ENCODE measurements around the gene CCDC85C.

The CCDC85C gene

DNA sequence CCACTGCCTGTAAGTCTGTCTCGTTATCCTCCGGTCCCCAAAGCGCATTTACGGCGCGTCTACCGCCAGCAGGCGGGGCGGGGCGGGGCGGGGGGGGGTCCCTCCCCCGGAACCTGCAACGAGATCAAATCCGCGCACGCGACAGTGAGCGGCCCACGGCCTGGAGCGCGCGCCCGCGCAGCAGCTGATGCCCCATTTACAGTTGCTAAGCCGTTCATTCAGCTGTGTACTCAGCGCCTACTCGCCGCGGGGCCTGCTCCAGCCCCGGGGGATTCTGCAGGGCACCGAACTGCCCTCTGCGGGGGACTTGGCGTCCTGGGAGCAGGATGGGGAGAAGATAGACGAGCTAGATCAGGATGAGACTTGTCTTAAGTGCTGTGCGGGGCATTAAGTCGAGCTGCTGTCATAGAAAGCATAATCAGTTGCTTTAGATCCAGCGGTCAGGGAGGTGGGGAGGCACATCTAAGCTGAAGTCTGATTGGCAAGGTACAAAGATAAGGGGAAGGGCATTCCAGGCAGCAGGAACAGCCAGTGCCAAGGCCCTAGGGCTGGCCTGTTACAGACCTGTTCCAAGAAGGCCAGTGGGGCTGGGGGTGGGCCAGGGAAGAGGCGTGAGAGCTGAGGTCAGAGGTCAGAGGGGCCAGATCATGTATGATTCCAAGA is 1.4 kb upstream of the CCDC85C start:
- DNase-seq, result peak; percentile 43 to 53
- TF ChIP-seq GATA1 (IDR thresholded peaks at IDR 0.05; ENCODE audit: low read depth, low read length) (no peak), POLR2A (IDR thresholded peaks at IDR 0.05; ENCODE audit: low read length) (no peak)

- no peak for TF ChIP-seq GATA1 (IDR thresholded peaks at IDR 0.05; ENCODE audit: low read depth, low read length)
- TF ChIP-seq POLR2A (IDR thresholded peaks at IDR 0.05; ENCODE audit: low read length), result no peak
- peak in 1 of 2 experiments; percentile 35 for DNase-seq
These were observed 825 bp upstream of the CCDC85C start for GRCh38 chr14:99604766-99605298.

DNA sequence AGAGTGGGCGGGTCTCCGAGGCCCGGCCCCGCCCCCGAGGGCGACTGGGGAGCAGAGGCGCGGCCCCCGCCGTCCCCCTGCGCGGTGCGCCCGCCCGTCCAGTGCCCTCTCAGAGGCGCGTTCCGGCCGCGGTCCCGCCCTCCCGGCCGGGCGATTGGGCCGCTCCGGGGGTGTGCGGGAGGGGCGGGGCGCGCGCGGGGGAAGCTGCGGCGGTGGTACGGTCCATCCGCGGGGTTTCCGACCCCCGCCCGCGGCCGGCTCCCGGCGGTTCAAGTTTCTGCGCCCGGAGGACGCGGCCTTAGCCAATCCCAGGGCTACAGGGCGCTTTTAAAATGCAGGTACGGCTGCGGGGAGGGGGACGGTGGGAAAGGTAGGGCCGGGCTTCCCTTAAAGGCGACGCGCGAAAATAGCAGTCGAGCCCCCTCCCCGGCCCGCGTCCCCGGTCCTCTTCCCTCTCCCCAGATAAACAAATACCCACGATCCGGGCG is 315 bp upstream of the CCDC85C start:
- DNase-seq, result peak; percentile 86 to 89
- TF ChIP-seq GATA1 (IDR thresholded peaks at IDR 0.05; ENCODE audit: low read depth, low read length), result no peak
- TF ChIP-seq POLR2A (IDR thresholded peaks at IDR 0.05; ENCODE audit: low read length), result no peak

- TF ChIP-seq GATA1 (IDR thresholded peaks at IDR 0.05; ENCODE audit: low read depth, low read length), result no peak
- no peak for TF ChIP-seq POLR2A (IDR thresholded peaks at IDR 0.05; ENCODE audit: low read length)
- no peak for DNase-seq
These were observed 1.1 kb downstream of the CCDC85C start for GRCh38 chr14:99602788-99603415.

DNA sequence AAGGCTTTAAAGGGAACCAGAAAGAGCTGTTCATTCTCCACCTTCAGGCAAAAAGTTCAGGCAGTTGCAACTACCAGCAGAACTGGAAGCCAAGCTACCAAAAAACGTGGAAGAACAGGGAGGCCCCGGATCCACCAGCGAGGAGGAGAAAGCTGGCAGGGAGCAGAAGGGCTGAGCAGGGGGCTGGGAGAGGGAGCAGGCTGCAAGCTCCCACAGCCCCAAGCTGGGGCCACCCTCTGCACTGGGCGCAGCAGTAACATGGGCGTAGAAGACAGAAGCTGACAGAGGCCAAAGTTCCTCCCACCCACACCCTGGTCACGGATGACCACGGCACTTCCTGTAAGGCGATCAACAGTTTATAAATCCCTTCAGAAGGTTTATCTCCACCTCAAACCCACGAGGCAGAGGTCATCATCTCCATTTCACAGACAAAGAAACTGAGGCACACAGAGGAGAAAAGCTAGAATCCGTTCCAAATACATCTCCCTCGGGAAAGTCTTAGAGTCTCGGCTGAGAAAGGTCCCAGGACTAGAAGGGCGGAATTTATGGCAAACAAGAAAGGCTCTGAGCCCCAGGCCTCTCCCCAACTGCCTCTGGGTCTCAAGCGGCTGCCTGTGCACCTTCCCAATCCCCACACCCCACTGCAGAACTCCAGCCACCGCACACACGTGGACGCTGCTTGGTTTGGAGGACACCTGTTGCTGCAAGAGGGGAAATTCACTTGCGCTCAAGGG is 1.8 kb downstream of the CCDC85C start:
- TF ChIP-seq GATA1 (IDR thresholded peaks at IDR 0.05; ENCODE audit: low read depth, low read length) (no peak), POLR2A (IDR thresholded peaks at IDR 0.05; ENCODE audit: low read length) (no peak)
- no peak for DNase-seq

DNA sequence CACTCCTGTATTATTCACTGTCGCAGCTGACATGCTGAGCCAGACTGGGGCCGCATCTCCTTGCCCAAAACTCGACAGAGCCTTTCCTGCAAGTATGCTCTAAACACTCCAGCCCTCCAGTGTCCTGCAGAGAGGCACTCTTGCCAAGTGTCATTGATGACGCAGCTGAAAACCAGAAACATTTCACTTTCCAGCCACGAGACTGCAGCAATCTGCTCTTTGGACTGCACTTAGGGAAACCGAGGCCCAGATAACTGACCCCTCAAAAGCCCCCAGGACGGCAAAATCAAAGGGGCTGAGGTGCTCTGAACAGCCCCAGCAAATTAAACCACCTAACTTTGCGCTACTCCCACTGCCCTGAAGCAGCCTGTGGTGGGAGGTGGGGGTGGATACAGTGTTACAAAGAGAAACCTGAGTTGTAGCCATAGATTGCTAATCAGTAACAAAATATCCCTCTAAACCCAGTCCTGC is 2.6 kb downstream of the CCDC85C start:
- DNase-seq, result no peak
- TF ChIP-seq GATA1 (IDR thresholded peaks at IDR 0.05; ENCODE audit: low read depth, low read length) (no peak), POLR2A (IDR thresholded peaks at IDR 0.05; ENCODE audit: low read length) (no peak)

DNA sequence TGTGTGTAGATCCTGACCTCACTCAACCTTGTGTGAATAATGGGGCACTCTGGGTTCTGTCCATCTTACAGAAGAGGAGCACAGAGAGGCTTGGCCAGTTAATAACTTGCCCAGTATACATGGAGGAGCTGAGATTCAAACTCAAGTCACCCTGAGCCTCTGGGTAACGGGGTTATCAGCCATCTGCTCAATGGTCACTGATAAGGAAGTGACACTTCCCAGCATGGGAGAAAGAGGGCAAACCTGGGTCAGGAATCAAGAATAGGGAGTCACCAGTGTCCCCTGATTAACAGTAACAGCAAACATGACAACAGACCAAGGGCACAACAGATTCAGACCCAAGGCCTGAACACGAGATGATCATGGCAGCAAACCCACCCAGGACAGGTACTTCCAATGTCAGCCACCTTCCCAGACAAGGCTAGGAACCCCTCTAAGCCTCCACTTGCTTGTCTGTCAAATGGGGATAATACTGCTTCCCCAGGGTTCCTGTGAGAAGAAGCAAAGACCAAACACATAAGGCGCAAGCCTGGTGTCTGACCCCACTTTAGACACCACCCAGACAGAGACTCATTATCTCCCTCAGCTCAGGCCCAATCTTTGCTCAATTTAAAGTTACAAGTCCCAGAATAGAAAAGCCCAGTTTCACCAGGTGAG is 3.6 kb downstream of the CCDC85C start:
- DNase-seq, result no peak
- no peak for TF ChIP-seq POLR2A (IDR thresholded peaks at IDR 0.05; ENCODE audit: low read length)
- TF ChIP-seq GATA1 (IDR thresholded peaks at IDR 0.05; ENCODE audit: low read depth, low read length), result no peak

DNA sequence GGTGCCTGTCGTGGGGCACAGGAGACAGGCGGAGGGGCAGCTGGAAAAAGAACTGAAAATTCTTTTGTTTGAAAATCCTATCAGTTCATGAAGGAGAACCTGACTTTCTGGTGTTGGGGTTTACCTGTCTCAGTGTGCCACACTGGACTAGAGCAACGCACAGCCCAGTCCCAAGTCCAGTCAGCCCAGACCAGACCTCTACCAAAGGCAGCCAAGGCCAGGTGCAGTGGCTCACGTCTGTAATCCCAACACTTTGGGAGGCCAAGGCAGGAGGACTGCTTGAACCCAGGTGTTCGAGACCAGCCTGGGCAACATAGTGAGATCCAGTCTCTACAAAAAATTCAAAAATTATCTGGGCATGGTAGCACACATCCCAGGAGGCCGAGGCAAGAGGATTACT is 4.6 kb downstream of the CCDC85C start:
- TF ChIP-seq POLR2A (IDR thresholded peaks at IDR 0.05; ENCODE audit: low read length) (no peak), GATA1 (IDR thresholded peaks at IDR 0.05; ENCODE audit: low read depth, low read length) (no peak)

GRCh38 chr14:99598774-99599173 is 5.2 kb downstream of the CCDC85C start:
- TF ChIP-seq POLR2A (IDR thresholded peaks at IDR 0.05; ENCODE audit: low read length), result no peak
- no peak for TF ChIP-seq GATA1 (IDR thresholded peaks at IDR 0.05; ENCODE audit: low read depth, low read length)
- DNase-seq, result no peak

More for the DNA sequence above, 4.6 kb downstream of the CCDC85C start:
- no peak for DNase-seq

DNA sequence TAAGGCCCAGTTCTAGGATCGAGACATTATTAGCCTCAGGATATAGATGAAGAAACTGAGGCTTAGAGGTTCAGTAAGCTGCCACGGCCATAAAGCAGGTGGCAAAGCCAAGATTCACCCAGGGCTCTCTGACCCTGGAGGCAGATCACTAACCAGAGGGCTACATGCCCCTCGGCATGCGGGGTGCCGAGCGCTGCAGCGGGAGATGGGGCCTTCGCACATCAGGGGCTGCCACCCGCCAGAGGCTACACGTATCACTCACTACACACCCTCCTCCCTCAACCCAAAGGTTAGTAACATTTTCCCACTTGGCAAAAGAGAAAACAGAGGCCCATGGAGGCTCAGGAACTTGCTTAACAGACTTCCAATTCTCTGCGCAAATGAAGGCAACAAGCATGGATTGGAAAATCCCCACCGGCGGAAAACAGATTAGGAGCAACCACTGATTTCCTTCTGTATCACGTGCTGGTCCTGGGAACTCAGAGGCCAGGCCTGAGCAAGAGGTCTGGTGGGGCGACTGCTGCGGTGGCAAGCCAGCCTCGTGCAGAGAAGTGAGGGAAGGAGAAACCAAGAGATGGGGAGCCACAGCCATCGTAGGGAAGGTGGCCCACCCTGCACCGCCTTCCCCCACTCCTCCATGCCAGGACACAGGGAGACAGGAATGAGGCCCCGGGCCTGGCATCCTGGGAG is 6.0 kb downstream of the CCDC85C start:
- TF ChIP-seq GATA1 (IDR thresholded peaks at IDR 0.05; ENCODE audit: low read depth, low read length) (no peak), POLR2A (IDR thresholded peaks at IDR 0.05; ENCODE audit: low read length) (no peak)
- DNase-seq, result no peak

DNA sequence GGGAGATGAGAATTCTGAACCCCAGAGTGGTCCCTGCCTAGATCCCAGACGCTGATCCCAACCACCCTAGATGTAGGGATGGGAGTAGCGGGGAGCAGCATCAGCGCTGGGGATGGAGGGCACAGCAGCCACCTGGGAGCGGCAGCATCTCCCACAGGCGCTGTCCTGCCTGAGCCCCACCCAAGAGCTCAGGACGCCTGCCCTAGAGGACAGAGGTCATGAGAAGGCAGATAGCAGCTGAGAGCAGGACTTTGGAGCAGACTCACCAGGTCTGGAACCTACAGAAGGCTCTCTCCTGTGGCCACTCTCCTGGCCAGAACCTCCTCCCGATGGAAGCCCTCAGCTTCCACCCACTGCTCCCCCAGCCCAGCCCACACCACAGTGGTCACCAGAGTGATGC is 7.2 kb downstream of the CCDC85C start:
- DNase-seq, result no peak
- no peak for TF ChIP-seq GATA1 (IDR thresholded peaks at IDR 0.05; ENCODE audit: low read depth, low read length)
- TF ChIP-seq POLR2A (IDR thresholded peaks at IDR 0.05; ENCODE audit: low read length), result no peak

DNA sequence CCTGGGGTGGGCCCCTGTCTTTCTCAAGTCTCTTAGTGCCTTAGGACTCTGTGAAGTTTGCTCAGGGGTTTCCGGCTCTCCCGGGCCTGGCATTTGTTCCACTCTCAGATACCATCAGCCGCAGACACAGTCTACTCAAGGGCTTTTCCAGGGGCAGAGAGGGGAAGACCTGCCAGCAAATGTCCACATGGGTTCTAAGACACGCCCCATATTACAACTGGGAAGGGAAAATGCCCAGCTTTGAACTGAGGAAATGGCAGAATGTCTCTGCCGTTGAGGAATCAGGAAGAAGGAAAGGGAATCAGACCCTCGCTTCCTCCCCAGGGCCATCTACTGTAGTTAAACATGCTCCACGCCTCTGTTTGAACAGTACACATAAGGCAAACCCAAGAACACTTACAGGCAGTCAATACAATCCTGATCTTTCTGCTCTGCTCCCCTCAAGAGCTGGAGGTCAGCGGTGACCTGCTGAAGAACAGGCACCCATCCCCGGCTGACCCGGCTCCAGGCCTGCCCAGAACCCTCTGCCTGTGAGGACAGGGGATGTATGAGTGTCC is 7.9 kb downstream of the CCDC85C start:
- DNase-seq, result no peak
- TF ChIP-seq POLR2A (IDR thresholded peaks at IDR 0.05; ENCODE audit: low read length) (no peak), GATA1 (IDR thresholded peaks at IDR 0.05; ENCODE audit: low read depth, low read length) (no peak)

GRCh38 chr14:99595524-99595923 is 8.5 kb downstream of the CCDC85C start:
- no peak for DNase-seq
- TF ChIP-seq GATA1 (IDR thresholded peaks at IDR 0.05; ENCODE audit: low read depth, low read length) (no peak), POLR2A (IDR thresholded peaks at IDR 0.05; ENCODE audit: low read length) (no peak)

All from erythroblast (primary cell).